ENCODE measurements around the gene MT2A.
"Not testable (repeated sequence)": the region's sequence is repeated elsewhere in the genome, so short reads cannot be mapped to it uniquely, and the experiment has no call there.

MT2A gene

DNA sequence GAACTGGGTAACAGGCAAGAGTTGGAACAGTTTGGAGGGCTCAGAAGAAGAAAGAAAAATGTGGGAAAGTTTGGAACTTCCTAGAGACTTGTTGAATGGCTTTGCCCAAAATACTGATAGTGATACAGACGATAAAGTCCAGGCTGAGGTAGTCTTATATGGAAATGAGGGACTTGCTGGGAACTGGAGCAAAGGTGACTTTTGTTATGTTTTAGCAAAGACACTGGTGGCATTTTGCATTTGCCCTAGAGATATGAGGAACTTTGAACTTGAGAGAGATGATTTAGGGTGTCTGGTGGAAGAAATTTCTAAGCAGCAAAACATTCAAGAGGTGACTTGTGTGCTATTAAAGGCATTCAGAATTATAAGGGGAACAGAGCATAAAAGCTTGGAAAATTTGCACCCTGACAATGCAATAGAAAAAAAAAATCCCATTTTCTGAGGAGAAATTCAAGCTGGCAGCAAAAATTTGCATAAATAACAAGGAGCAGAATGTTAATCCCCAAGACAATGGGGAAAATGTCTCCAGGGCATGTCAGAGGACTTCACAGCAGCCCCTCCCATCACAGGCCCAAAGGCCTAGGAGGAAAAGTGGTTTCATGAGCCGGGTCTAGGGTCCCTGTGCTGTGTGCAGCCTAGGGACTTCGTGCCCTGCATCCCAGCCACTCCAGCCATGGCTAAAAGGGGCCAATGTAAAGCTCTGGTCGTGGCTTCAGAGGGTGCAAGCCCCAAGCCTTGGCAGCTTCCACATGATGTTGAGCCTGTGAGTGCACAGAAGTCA, 13.5 kb downstream of the MT2A start:
- not testable (repeated sequence) for DNase-seq

DNA sequence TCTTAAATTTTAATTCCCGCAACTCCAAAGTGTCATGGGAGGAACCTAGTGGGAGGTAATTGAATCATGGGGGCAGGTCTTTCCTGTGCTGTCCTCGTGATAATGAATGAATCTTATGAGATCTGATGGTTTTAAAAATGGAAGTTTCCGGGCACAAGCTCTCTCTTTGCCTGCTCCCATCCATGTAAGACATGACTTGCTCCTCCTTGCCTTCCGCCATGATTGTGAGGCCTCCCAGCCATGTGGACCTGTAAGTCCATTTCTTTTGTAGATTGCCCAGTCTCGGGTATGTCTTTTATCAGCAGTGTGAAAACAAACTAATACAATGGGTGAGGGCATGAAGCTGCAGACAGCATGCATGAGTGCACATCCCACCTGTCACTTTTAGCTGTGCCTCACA, 14.8 kb downstream of the MT2A start:
- not testable (repeated sequence) for DNase-seq

DNA sequence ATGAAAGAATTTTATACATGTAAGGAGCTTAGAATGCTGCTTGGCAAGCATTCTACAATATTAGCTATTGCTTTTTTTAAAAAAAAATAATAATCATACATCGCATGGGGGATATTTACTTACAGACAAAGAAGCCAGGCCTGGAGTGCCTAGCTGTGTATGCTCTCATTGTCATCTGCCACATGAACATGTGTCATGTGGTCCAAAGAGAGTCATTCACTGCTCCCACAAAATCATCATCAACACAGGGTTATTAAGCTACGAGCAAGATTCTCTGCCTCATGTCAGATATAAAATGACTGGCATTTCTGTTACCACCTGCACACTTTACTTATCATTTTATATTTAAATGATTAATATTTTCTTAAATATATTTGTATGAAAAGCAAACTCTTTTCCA, 15.3 kb downstream of the MT2A start:
- DNase-seq = no peak

DNA sequence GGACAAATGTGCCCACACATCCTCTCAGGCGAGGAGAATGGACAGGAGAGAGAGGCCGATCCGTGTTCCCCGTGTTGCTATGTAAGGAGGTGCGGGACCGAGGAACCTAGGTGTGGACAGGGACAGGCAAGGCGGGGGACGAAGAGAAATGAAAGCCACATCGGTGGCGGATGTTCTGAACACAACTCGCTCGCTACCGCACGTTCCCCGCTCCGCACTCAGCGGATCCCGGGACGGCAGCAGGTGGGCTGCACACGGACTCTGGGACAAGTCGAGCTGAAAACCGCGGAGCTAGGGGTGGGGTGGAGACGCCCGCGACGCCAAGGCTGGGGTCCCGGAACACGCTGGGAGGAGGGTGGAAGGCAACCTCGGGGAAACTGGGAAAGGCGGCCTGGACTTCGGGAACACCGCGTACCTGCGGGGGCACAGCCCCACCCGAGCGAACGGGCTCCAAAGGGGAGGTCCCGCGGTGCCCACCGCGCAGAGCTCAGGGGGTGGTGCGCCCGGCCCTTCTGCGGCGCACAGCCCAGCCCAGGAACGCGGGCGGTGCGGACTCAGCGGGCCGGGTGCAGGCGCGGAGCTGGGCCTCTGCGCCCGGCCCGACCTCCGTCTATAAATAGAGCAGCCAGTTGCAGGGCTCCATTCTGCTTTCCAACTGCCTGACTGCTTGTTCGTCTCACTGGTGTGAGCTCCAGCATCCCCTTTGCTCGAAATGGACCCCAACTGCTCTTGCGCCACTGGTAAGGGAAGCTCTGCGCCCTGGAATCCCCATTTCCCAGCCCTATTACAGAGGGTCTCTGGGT, 17.0 kb downstream of the MT2A start, which contains the start of gene MT1E:
TSS of gene MT1E (plus strand) at position 642 of the 803 bp plus-strand sequence. CDS start at position 713, 71 bp downstream.
- no peak for DNase-seq

DNA sequence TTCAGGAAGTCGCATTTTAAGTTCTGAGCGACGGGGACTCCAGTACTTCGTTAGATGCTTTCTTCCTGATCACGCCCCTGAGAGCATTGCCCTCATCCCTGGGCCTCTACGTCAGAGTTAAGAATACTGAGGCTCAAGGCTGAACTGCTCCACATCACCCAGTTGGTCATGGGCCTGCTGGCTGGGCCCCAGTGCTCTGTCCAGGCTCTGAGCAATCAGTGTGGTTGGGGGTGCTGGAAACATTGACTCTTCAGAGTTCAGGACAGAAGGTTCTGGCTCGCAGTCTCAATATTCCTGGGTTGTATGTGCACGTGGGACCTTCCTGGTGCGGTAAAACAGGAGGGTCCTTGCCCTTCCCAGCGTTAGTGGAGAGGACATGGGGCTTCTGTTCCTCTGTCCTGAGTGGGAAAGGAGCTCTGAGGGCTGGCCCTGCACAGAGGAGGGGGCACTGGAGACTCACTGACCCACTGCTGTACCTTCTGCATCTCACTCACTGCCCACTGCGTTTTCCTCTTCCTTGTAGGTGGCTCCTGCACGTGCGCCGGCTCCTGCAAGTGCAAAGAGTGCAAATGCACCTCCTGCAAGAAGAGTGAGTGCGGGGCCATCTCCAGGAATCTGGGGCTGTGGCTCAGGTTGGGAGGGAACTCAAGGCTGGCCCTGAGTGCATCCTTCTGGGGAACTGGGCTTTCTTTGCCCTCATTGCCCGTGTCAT, 17.7 kb downstream of the MT2A start:
- no peak for DNase-seq

DNA sequence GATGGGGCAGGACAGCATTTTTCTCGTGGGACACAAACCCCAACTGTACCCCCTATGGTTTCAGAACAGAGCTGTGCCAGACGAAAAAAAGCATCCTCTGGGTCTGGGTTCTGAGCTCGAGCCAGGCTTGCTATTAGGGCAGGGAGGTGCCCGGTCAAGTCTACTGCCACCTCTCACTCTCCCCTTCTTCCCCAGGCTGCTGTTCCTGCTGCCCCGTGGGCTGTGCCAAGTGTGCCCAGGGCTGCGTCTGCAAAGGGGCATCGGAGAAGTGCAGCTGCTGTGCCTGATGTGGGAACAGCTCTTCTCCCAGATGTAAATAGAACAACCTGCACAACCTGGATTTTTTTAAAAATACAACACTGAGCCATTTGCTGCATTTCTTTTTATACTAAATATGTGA, 18.3 kb downstream of the MT2A start:
- DNase-seq = no peak

DNA sequence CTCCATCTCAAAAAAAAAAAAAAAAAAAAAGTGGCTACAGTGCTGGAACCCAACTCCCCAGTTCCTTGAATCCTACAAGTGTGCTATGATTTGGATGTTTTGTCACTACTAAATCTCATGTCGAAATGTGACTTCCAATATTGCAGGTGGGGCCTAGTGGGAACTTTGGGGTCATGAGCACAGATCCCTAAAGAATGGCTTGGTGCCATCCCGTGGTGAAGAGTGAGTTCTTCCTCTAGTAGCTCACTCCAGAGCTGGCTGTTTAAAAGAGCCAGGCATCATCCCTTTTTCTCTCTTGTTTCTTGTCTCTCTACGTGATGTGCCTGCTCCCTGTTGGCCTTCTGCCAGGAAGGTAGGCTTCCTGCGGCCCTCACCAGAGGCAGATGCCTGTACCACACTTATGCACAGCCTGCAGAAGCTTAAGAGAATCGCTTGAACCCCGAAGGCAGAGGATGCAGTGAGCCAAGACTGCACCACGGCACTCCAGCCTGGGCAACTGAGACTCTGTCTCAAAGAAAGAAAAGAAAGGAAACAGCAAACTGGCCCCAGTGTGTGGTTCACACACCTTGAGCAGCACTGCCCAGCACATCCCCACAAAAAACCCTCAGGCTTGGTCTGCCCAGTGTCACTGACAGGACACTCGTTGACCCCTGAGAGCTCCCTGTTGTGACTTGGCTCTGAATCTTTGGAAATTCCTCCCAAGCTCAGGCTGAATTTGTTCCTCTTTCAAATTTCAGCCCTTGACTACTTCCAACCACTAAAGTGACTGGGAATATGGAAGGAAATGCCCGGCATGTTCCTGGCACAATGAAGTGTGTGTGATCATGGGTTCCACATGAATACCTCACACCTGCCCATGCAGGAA, 20.3 kb downstream of the MT2A start:
- peak; percentile 2 for DNase-seq

DNA sequence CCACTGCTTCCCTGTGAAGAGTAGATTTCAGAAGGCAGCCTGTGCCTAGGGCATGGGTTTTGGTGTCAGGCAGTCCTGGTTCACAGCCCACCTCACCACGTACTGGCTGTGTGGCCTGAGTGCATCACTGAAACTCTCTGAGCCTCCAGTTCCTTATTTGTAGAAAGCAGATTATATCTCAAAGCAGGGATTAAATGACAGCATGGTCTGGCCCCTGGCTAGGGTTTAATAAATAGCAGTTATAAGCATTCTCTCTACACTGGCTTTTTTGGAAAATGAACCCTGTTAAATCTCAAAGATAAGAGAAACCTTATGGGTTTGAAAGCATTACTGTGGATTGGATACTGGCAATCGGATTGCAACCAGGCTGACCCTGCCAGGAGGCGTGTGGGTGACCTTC, 21.1 kb downstream of the MT2A start:
- peak; percentile 4 for DNase-seq

DNA sequence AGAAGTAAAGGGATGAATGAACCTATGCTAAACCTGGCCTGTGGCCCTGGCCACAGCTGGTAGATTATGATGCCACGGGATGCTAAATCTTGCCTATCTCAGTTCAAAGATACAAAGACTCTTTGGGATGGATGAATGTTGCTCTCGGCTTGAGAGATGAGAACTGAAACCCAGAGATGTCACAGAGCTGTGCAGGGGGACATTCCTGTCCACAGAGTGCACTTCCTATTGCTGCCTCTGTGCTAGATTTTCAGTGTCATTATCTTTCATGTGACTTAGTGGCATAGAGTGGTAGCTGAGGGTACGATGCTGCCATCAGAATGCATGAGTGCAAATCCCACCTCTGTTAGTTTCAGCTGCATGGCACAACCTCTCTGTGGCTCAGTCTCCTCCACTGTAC, 21.8 kb downstream of the MT2A start:
- DNase-seq = no peak

DNA sequence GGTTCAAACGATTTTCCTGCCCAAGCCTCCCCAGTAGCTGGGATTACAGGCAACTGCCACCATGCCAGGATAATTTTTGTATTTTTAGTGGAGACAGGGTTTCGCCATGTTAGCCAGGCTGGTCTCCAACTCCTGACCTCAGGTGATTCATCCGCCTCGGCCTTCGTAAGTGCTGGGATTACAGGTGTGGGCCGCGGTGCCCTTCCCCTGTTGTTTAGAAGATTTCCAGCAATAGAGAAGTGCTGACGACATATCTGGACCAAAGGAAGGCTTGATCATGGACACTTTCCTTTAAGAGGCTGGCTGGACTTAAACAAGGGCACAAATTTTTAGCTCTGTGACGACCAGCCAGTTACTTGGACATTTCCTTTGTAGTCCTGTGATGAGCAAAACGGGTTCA, 22.8 kb downstream of the MT2A start:
- DNase-seq = no peak

DNA sequence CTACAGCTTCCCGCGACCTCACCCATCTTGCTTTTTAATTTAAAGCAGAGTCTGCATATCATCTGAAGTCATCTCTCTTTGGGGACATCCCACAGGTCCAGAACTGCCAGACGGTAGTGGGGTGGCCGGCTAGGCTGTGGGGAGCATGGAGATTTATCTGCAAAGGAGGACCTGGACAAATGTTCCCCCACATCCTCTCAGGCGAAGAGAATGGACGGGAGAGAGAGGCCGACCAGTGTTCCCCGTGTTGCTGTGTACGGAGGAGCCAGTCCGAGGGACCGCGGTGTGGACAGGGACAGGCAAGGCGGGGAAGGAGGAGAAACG, 23.4 kb downstream of the MT2A start:
- DNase-seq = no peak

DNA sequence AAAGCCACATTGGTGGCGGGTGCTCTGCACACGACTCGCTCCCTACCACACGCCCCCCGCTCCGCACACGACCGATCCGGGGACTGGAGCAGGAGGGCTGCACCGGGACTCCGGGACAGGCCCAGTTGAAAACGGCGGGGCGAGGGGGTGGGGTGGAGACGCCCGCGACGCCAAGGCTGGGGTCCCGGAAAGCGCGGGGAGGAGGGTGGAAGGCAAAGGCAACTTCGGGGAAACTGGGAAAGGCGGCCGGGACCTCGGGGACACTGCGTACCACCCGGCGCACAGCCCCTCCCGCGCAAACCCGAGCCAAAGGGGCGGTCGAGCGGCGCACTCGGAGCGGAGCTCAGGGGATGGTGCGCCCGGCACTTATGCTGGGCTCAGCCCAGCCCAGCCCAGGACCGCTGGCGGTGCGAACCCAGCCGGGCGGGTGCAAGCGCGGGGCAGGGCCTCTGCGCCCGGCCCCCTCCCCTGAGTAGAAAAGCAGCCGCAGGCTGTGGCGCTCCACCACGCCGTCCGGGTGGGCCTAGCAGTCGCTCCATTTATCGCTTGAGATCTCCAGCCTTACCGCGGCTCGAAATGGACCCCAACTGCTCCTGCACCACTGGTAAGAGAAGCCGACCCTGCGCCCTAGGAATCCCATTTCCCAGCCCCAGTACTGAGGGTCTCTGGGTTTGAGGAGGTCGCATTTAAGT, 23.9 kb downstream of the MT2A start, which contains the start of gene MT1M:
TSS of gene MT1M (plus strand) at position 504 of the 692 bp plus-strand sequence. CDS start at position 577, 73 bp downstream.
- DNase-seq = no peak

DNA sequence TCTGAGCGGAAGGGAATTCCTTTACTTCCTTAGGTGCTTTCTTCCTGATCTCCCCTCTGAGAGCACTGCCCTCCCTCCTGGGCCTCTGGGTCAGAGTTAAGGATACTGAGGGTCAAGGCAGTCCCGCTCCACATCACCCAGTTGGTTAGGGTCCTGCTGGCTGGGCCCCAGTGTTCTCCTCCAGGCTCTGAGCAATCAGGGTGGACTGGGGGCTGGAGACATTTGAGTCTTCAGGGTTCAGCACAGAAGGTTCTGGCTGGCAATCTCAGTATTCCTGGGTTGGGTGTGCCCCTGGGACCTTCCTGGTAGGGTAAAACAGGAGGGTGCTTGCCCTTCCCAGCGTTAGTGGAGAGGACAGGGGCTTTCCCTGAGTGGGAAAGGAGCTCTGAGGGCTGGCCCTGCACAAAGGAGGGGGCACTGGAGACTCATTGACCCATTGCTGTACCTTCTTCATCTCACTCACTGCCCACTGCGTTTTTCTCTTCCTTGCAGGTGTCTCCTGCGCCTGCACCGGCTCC, 24.5 kb downstream of the MT2A start:
- DNase-seq = no peak

DNA sequence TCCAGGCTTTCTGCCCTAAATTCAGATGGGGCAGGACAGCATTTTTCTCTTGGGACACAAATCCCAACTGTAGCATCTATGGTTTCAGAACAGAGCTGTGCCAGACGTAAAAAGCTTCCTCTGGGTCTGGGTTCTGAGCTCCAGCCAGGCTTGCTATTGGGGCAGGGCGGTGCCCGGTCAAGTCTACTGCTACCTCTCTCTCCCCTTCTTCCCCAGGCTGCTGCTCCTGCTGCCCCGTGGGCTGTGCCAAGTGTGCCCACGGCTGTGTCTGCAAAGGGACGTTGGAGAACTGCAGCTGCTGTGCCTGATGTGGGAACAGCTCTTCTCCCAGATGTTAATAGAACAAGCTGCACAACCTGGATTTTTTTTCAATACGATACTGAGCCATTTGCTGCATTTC, 25.2 kb downstream of the MT2A start:
- no peak for DNase-seq

DNA sequence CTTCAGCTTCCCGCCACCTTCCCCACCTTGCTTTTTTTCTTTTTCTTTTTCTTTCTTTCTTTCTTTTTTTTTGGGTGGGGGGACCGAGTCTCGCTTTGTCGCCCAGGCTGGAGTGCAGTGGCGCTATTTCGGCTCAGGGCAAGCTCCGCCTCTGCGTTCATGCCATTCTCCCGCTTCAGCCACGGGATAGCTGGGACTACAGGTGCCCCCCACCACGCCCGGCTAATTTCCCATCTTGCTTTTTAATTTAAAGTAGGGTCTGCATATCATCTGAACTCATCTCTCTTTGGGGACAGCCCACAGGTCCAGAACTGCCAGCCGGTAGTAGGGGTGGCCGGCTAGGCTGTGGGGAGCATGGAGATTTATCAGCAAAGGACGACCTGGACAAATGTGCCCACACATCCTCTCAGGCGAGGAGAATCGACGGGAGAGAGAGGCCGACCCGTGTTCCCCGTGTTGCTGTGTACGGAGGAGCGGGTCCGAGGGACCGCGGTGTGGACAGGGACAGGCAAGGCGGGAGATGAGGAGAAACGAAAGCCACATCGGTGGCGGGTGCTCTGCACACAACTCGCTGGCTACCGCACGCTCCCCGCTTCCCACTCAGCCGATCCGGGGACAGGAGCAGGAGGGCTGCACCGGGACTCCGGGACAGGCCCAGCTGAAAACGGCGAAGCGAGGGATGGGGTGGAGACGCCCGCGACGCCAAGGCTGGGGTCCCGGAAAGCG, 26.5 kb downstream of the MT2A start:
- no peak for DNase-seq

DNA sequence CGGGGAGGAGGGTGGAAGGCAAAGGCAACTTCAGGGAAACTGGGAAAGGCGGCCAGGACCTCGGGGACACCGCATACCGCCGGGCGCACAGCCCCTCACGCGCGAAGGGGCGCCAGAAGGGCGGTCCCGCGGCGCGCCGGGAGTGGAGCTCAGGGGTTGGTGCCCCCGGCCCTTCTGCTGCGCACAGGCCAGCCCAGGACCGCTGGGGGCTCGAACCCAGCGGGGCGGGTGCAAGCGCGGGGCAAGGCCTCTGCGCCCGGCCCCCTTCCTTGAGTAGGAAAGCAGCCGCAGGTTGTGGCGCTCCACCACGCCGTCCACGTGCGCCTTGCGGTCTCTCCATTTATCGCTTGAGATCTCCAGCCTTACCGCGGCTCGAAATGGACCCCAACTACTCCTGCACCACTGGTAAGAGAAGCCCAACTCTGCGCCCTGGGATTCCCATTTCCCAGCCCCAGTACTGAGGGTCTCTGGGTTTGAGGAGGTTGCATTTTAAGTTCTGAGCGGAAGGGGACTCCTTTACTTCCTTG, 27.1 kb downstream of the MT2A start:
- no peak for DNase-seq

DNA sequence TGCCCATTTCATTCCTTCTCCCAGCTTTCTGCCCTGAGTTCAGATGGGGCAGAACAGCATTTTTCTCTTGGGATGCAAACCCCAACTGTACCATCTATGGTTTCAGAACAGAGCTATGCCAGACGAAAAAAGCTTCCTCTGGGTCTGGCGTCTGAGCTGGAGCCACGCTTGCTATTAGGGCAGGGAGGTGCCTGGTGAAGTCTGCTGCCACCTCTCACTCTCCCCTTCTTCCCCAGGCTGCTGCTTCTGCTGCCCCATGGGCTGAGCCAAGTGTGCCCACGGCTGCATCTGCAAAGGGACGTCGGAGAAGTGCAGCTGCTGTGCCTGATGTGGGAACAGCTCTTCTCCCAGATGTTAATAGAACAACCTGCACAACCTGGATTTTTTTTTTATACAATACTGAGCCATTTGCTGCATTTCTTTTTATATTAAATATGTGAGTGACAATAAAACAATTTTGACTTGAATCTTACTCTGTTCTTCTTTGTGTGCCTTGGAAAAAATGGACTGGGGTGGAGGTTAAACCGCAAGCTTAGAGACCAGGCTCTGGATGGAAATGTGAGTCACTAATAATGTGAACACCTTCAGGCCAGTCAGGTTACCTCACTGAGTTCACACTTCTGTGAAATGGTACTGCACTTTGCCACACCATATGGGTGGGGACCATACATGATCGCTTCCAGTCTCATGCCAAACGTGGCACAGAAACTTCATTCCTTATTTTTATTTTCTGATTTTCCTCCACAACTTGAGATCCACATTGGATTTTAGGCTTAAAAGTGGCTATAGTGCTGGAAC, 28.4 kb downstream of the MT2A start:
- DNase-seq = no peak

DNA sequence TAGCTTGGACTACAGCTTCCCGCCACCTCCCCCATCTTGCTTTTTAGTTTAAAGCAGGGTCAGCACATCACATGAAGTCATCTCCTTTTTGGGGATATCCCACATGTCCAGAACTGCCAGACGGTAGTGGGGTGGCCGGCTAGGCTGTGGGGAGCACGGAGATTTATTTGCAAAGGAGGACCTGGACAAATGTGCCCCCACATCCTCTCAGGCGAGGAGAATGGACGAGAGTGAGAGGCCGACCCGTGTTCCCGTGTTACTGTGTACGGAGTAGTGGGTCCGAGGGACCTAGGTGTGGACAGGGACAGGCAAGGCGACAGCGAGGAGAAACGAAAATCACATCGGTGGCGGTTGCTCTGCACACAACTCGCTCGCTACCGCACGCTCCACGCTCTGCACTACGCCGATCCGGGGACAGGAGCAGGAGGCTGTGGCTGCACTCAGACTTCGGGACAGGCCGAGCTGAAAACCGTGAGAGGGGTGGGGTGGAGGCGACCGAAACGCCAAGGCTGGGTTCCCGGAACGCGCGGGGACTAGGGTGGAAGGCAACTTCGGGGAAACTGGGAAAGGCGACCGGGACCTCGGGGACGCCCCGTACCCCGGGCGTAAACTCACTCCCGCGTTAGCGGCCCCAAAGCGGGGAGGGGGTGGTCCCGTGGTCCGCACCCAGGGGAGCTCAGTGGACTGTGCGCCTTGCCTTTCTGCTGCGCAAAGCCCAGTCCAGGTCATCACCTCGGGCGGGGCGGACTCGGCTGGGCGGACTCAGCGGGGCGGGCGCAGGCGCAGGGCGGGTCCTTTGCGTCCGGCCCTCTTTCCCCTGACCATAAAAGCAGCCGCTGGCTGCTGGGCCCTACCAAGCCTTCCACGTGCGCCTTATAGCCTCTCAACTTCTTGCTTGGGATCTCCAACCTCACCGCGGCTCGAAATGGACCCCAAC, 29.7 kb downstream of the MT2A start, which contains the start of gene MT1A:
TSS of gene MT1A (plus strand) at position 853 of the 937 bp plus-strand sequence. CDS start at position 926, 73 bp downstream.
- no peak for DNase-seq

DNA sequence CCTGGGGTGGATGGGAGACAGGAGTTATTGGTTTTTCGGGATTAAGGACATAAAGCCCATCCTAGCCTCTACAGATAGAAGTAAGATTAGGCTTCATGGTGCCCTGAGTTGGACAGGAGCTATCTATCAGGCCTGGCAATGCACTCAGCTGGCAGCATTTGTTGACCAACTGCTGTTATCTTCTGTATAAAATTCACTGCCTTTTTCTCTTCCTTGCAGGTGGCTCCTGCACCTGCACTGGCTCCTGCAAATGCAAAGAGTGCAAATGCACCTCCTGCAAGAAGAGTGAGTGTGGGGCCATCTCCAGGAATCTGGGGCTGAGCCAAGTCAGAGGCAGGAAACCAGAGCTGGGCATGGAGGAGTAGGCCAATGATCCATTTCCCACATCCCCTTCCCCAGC, 30.7 kb downstream of the MT2A start:
- no peak for DNase-seq

Measured in OCI-M1 (cell line).